ENCODE results near the gene DCTN4.

DNA sequence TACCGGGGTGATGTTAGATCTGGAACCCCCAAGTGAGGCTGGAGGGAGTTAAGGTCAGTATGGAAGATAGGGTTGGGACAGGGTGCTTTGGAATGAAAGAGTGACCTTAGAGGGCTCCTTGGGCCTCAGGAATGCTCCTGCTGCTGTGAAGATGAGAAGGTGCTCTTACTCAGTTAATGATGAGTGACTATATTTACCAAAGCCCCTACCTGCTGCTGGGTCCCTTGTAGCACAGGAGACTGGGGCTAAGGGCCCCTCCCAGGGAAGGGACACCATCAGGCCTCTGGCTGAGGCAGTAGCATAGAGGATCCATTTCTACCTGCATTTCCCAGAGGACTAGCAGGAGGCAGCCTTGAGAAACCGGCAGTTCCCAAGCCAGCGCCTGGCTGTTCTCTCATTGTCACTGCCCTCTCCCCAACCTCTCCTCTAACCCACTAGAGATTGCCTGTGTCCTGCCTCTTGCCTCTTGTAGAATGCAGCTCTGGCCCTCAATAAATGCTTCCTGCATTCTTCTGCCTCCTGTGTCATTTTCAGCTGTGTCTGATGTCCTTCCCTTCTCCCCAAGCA, 100.0 kb downstream of the DCTN4 start:
- TF ChIP-seq, protein P1, sequence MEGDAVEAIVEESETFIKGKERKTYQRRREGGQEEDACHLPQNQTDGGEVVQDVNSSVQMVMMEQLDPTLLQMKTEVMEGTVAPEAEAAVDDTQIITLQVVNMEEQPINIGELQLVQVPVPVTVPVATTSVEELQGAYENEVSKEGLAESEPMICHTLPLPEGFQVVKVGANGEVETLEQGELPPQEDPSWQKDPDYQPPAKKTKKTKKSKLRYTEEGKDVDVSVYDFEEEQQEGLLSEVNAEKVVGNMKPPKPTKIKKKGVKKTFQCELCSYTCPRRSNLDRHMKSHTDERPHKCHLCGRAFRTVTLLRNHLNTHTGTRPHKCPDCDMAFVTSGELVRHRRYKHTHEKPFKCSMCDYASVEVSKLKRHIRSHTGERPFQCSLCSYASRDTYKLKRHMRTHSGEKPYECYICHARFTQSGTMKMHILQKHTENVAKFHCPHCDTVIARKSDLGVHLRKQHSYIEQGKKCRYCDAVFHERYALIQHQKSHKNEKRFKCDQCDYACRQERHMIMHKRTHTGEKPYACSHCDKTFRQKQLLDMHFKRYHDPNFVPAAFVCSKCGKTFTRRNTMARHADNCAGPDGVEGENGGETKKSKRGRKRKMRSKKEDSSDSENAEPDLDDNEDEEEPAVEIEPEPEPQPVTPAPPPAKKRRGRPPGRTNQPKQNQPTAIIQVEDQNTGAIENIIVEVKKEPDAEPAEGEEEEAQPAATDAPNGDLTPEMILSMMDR (IDR thresholded peaks at IDR 0.05): no peak
- no peak for TF ChIP-seq POLR2A (IDR thresholded peaks at IDR 0.05)
